ENCODE measurements around the gene UBXN1. TPM values are rescaled to one million over a fixed set of nuclear protein-coding genes. Genes with fewer than 3 reads are reported as not detected.

Gene UBXN1
- polyA plus RNA-seq, 2 of the 4 experiments (the other 2 are of a cell fraction) = 117 to 120 TPM

Small RNA genes within 50 kb of the gene (small RNA-seq; reads per million reads assigned to genes)
- 0 reads per million in 6 experiments for gene SNORA57

Other genes starting within 250 kb of the UBXN1 start
- 82.0 and 98.0 TPM in 2 replicates for gene AHNAK, start 132.3 kb downstream of the UBXN1 start, polyA plus RNA-seq (2011; rRNA removed)
- gene AHNAK, start 132.3 kb downstream of the UBXN1 start, polyA plus RNA-seq (2017; fragmentation: RNase III; extraction: RNeasy Plus Mini Kit Qiagen cat#74134 plus additional on column Dnase treatment) = 41.5 to 62.9 TPM (median 43.3 TPM) in 3 replicates
- gene EEF1G, start 105.2 kb downstream of the UBXN1 start, polyA plus RNA-seq (2011; rRNA removed) = 1,728 and 1,795 TPM in 2 replicates
- gene EEF1G, start 105.2 kb downstream of the UBXN1 start, polyA plus RNA-seq (2017; fragmentation: RNase III; extraction: RNeasy Plus Mini Kit Qiagen cat#74134 plus additional on column Dnase treatment) = 1,570 to 1,588 TPM (median 1,580 TPM) in 3 replicates
- gene TUT1, start 87.5 kb downstream of the UBXN1 start, polyA plus RNA-seq (2011; rRNA removed) = 12.9 and 15.5 TPM in 2 replicates
- gene TUT1, start 87.5 kb downstream of the UBXN1 start, polyA plus RNA-seq (2017; fragmentation: RNase III; extraction: RNeasy Plus Mini Kit Qiagen cat#74134 plus additional on column Dnase treatment) = 9.9 to 11.7 TPM (median 11.1 TPM) in 3 replicates
- 21.8 and 44.3 TPM in 2 replicates for gene MTA2, start 77.2 kb downstream of the UBXN1 start, polyA plus RNA-seq (2011; rRNA removed)
- gene MTA2, start 77.2 kb downstream of the UBXN1 start, polyA plus RNA-seq (2017; fragmentation: RNase III; extraction: RNeasy Plus Mini Kit Qiagen cat#74134 plus additional on column Dnase treatment) = 79.3 to 85.0 TPM (median 84.5 TPM) in 3 replicates
- 15.2 and 19.7 TPM in 2 replicates for gene EML3, start 66.3 kb downstream of the UBXN1 start, polyA plus RNA-seq (2011; rRNA removed)
- 21.4 to 28.0 TPM (median 27.2 TPM) in 3 replicates for gene EML3, start 66.3 kb downstream of the UBXN1 start, polyA plus RNA-seq (2017; fragmentation: RNase III; extraction: RNeasy Plus Mini Kit Qiagen cat#74134 plus additional on column Dnase treatment)
- 0.92 and 1.6 TPM in 2 replicates for gene ROM1, start 65.8 kb downstream of the UBXN1 start, polyA plus RNA-seq (2011; rRNA removed)
- gene ROM1, start 65.8 kb downstream of the UBXN1 start, polyA plus RNA-seq (2017; fragmentation: RNase III; extraction: RNeasy Plus Mini Kit Qiagen cat#74134 plus additional on column Dnase treatment) = 2.8 to 3.7 TPM (median 3.2 TPM) in 3 replicates
- 19.0 and 20.5 TPM in 2 replicates for gene B3GAT3, start 57.1 kb downstream of the UBXN1 start, polyA plus RNA-seq (2011; rRNA removed)
- gene B3GAT3, start 57.1 kb downstream of the UBXN1 start, polyA plus RNA-seq (2017; fragmentation: RNase III; extraction: RNeasy Plus Mini Kit Qiagen cat#74134 plus additional on column Dnase treatment) = 38.1 to 41.0 TPM (median 40.9 TPM) in 3 replicates
- gene GANAB, start 32.5 kb downstream of the UBXN1 start, polyA plus RNA-seq (2011; rRNA removed) = 215 and 308 TPM in 2 replicates
- gene GANAB, start 32.5 kb downstream of the UBXN1 start, polyA plus RNA-seq (2017; fragmentation: RNase III; extraction: RNeasy Plus Mini Kit Qiagen cat#74134 plus additional on column Dnase treatment) = 206 to 220 TPM (median 214 TPM) in 3 replicates
- gene INTS5, start 25.8 kb downstream of the UBXN1 start, polyA plus RNA-seq (2011; rRNA removed) = 9.7 and 12.3 TPM in 2 replicates
- 11.2 to 11.8 TPM (median 11.3 TPM) in 3 replicates for gene INTS5, start 25.8 kb downstream of the UBXN1 start, polyA plus RNA-seq (2017; fragmentation: RNase III; extraction: RNeasy Plus Mini Kit Qiagen cat#74134 plus additional on column Dnase treatment)
- 89.1 and 91.7 TPM in 2 replicates for gene C11orf98, start 13.9 kb downstream of the UBXN1 start, polyA plus RNA-seq (2011; rRNA removed)
- gene C11orf98, start 13.9 kb downstream of the UBXN1 start, polyA plus RNA-seq (2017; fragmentation: RNase III; extraction: RNeasy Plus Mini Kit Qiagen cat#74134 plus additional on column Dnase treatment) = 128 to 161 TPM (median 140 TPM) in 3 replicates
- gene CSKMT, start 13.8 kb downstream of the UBXN1 start, polyA plus RNA-seq (2011; rRNA removed) = 5.4 and 5.7 TPM in 2 replicates
- 12.9 to 18.2 TPM (median 14.3 TPM) in 3 replicates for gene CSKMT, start 13.8 kb downstream of the UBXN1 start, polyA plus RNA-seq (2017; fragmentation: RNase III; extraction: RNeasy Plus Mini Kit Qiagen cat#74134 plus additional on column Dnase treatment)
- gene UQCC3, start 7.4 kb downstream of the UBXN1 start, polyA plus RNA-seq (2011; rRNA removed) = 13.9 and 20.2 TPM in 2 replicates
- gene UQCC3, start 7.4 kb downstream of the UBXN1 start, polyA plus RNA-seq (2017; fragmentation: RNase III; extraction: RNeasy Plus Mini Kit Qiagen cat#74134 plus additional on column Dnase treatment) = 27.8 to 31.1 TPM (median 28.7 TPM) in 3 replicates
- gene LBHD1, start 6.8 kb downstream of the UBXN1 start, polyA plus RNA-seq (2011; rRNA removed) = 4.1 and 5.3 TPM in 2 replicates
- 4.9 to 8.3 TPM (median 6.8 TPM) in 3 replicates for gene LBHD1, start 6.8 kb downstream of the UBXN1 start, polyA plus RNA-seq (2017; fragmentation: RNase III; extraction: RNeasy Plus Mini Kit Qiagen cat#74134 plus additional on column Dnase treatment)
- 0.03 and 0.04 TPM in 2 replicates for gene LRRN4CL, start 10.5 kb upstream of the UBXN1 start, polyA plus RNA-seq (2011; rRNA removed)
- gene LRRN4CL, start 10.5 kb upstream of the UBXN1 start, polyA plus RNA-seq (2017; fragmentation: RNase III; extraction: RNeasy Plus Mini Kit Qiagen cat#74134 plus additional on column Dnase treatment) = 0.03 to 0.08 TPM (median 0.08 TPM) in 3 replicates
- 63.9 and 101 TPM in 2 replicates for gene BSCL2, start 28.4 kb upstream of the UBXN1 start, polyA plus RNA-seq (2011; rRNA removed)
- gene BSCL2, start 28.4 kb upstream of the UBXN1 start, polyA plus RNA-seq (2017; fragmentation: RNase III; extraction: RNeasy Plus Mini Kit Qiagen cat#74134 plus additional on column Dnase treatment) = 63.0 to 72.4 TPM (median 64.5 TPM) in 3 replicates
- not detected in 2 replicates for gene GNG3, start 28.6 kb upstream of the UBXN1 start, polyA plus RNA-seq (2011; rRNA removed)
- 0.15 TPM in 1 of 3 replicates, not detected in the others for gene GNG3, start 28.6 kb upstream of the UBXN1 start, polyA plus RNA-seq (2017; fragmentation: RNase III; extraction: RNeasy Plus Mini Kit Qiagen cat#74134 plus additional on column Dnase treatment)
- gene HNRNPUL2, start 48.4 kb upstream of the UBXN1 start, polyA plus RNA-seq (2011; rRNA removed) = 31.4 and 31.6 TPM in 2 replicates
- 71.3 to 79.5 TPM (median 74.4 TPM) in 3 replicates for gene HNRNPUL2, start 48.4 kb upstream of the UBXN1 start, polyA plus RNA-seq (2017; fragmentation: RNase III; extraction: RNeasy Plus Mini Kit Qiagen cat#74134 plus additional on column Dnase treatment)
- gene TTC9C, start 49.4 kb upstream of the UBXN1 start, polyA plus RNA-seq (2011; rRNA removed) = 42.6 and 44.0 TPM in 2 replicates
- gene TTC9C, start 49.4 kb upstream of the UBXN1 start, polyA plus RNA-seq (2017; fragmentation: RNase III; extraction: RNeasy Plus Mini Kit Qiagen cat#74134 plus additional on column Dnase treatment) = 32.6 to 34.1 TPM (median 33.5 TPM) in 3 replicates
- 3.0 and 3.1 TPM in 2 replicates for gene ZBTB3, start 75.1 kb upstream of the UBXN1 start, polyA plus RNA-seq (2011; rRNA removed)
- 1.4 to 2.2 TPM (median 2.0 TPM) in 3 replicates for gene ZBTB3, start 75.1 kb upstream of the UBXN1 start, polyA plus RNA-seq (2017; fragmentation: RNase III; extraction: RNeasy Plus Mini Kit Qiagen cat#74134 plus additional on column Dnase treatment)
- gene POLR2G, start 82.5 kb upstream of the UBXN1 start, polyA plus RNA-seq (2011; rRNA removed) = 308 and 324 TPM in 2 replicates
- gene POLR2G, start 82.5 kb upstream of the UBXN1 start, polyA plus RNA-seq (2017; fragmentation: RNase III; extraction: RNeasy Plus Mini Kit Qiagen cat#74134 plus additional on column Dnase treatment) = 186 to 199 TPM (median 188 TPM) in 3 replicates
- 14.0 and 17.5 TPM in 2 replicates for gene TAF6L, start 92.3 kb upstream of the UBXN1 start, polyA plus RNA-seq (2011; rRNA removed)
- gene TAF6L, start 92.3 kb upstream of the UBXN1 start, polyA plus RNA-seq (2017; fragmentation: RNase III; extraction: RNeasy Plus Mini Kit Qiagen cat#74134 plus additional on column Dnase treatment) = 20.8 to 23.5 TPM (median 22.7 TPM) in 3 replicates
- gene TMEM179B, start 108.3 kb upstream of the UBXN1 start, polyA plus RNA-seq (2011; rRNA removed) = 64.7 and 105 TPM in 2 replicates
- gene TMEM179B, start 108.3 kb upstream of the UBXN1 start, polyA plus RNA-seq (2017; fragmentation: RNase III; extraction: RNeasy Plus Mini Kit Qiagen cat#74134 plus additional on column Dnase treatment) = 57.6 to 64.4 TPM (median 62.8 TPM) in 3 replicates
- 20.6 and 26.5 TPM in 2 replicates for gene TMEM223, start 112.9 kb upstream of the UBXN1 start, polyA plus RNA-seq (2011; rRNA removed)
- 20.1 to 24.3 TPM (median 23.5 TPM) in 3 replicates for gene TMEM223, start 112.9 kb upstream of the UBXN1 start, polyA plus RNA-seq (2017; fragmentation: RNase III; extraction: RNeasy Plus Mini Kit Qiagen cat#74134 plus additional on column Dnase treatment)
- gene NXF1, start 126.4 kb upstream of the UBXN1 start, polyA plus RNA-seq (2011; rRNA removed) = 35.5 and 50.7 TPM in 2 replicates
- gene NXF1, start 126.4 kb upstream of the UBXN1 start, polyA plus RNA-seq (2017; fragmentation: RNase III; extraction: RNeasy Plus Mini Kit Qiagen cat#74134 plus additional on column Dnase treatment) = 46.6 to 47.7 TPM (median 46.9 TPM) in 3 replicates
- gene STX5, start 153.0 kb upstream of the UBXN1 start, polyA plus RNA-seq (2011; rRNA removed) = 30.3 and 32.3 TPM in 2 replicates
- gene STX5, start 153.0 kb upstream of the UBXN1 start, polyA plus RNA-seq (2017; fragmentation: RNase III; extraction: RNeasy Plus Mini Kit Qiagen cat#74134 plus additional on column Dnase treatment) = 16.8 to 21.0 TPM (median 19.5 TPM) in 3 replicates
- not detected in 2 replicates for gene TEX54, start 153.8 kb upstream of the UBXN1 start, polyA plus RNA-seq (2011; rRNA removed)
- not detected in 3 replicates for gene TEX54, start 153.8 kb upstream of the UBXN1 start, polyA plus RNA-seq (2017; fragmentation: RNase III; extraction: RNeasy Plus Mini Kit Qiagen cat#74134 plus additional on column Dnase treatment)
- gene WDR74, start 160.5 kb upstream of the UBXN1 start, polyA plus RNA-seq (2011; rRNA removed) = 47.6 and 52.9 TPM in 2 replicates
- gene WDR74, start 160.5 kb upstream of the UBXN1 start, polyA plus RNA-seq (2017; fragmentation: RNase III; extraction: RNeasy Plus Mini Kit Qiagen cat#74134 plus additional on column Dnase treatment) = 88.9 to 100 TPM (median 90.6 TPM) in 3 replicates
- gene SLC3A2, start 201.8 kb upstream of the UBXN1 start, polyA plus RNA-seq (2011; rRNA removed) = 1,064 and 1,133 TPM in 2 replicates
- 906 to 1,102 TPM (median 1,007 TPM) in 3 replicates for gene SLC3A2, start 201.8 kb upstream of the UBXN1 start, polyA plus RNA-seq (2017; fragmentation: RNase III; extraction: RNeasy Plus Mini Kit Qiagen cat#74134 plus additional on column Dnase treatment)
- gene CHRM1, start 242.3 kb upstream of the UBXN1 start, polyA plus RNA-seq (2011; rRNA removed) = not detected in 2 replicates
- gene CHRM1, start 242.3 kb upstream of the UBXN1 start, polyA plus RNA-seq (2017; fragmentation: RNase III; extraction: RNeasy Plus Mini Kit Qiagen cat#74134 plus additional on column Dnase treatment) = not detected in 3 replicates

Data from A549 (cell line).